Fibroblast of skin of right biceps (primary cell): ENCODE results near the gene ZNF141.
"Not testable (repeated sequence)": the region's sequence is repeated elsewhere in the genome, so short reads cannot be mapped to it uniquely, and the experiment has no call there.

Experiments used
- DNase-seq: peaks from one replicate; pipeline ENCODE4 v3.0.0-alpha.2; 2013

The ZNF141 gene

GRCh38 chr4:337143-337931 is at the start of gene ZNF141:
TSS of gene ZNF141 (plus strand) at chr4:337814. CDS start at chr4:337984, 170 bp downstream.
- DNase-seq = peak; percentile 98

- DNase-seq = peak; percentile 2
Observed at GRCh38 chr4:288891-289290, 48.7 kb upstream of the ZNF141 start.

DNA sequence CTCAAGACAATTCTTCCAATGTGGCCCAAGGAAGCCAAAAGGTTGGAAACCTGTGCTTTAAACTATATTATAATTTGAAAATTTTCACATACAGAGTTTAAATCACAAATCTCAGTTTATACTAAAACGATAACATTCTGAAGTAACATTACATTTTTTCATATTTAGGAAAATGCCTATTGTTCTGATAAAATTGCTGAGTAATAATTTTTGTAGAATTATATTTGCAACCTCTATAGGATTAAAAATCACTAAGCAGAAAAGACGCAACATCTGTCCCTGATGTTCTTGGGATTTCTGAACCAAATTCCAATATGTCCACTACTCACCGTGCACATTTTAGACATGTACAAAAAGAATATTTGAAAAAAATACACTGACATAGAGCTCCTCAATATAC is 42.9 kb upstream of the ZNF141 start:
- no peak for DNase-seq

- DNase-seq = no peak
Observed at GRCh38 chr4:302381-302780, 35.2 kb upstream of the ZNF141 start.

DNA sequence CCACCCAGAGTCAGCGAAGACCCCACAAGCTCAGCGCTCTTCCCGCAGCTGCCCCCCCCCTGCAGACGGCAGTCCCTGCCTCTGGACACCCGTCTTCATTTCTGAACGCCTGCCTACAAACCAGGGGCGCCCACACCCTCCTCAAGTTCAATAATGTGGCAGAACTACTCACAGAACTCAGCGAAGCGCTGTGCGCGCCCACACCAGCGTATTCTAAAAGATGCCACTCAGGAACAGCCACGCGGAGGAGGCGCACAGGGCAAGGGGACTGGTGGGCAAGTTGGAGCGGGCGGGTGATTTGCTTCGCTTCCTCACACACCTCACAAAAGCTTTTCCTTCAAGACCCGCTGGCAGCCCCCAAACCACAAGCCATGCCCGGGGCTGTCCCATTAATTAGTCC is 33.1 kb upstream of the ZNF141 start:
- not testable (repeated sequence) for DNase-seq

GRCh38 chr4:304969-305680 is 32.5 kb upstream of the ZNF141 start, which contains the start of gene ZNF732:
TSS of gene ZNF732 (minus strand) at chr4:305474. CDS start at chr4:305310, 164 bp downstream.
- DNase-seq = peak; percentile 81

GRCh38 chr4:306551-306961 is 31.1 kb upstream of the ZNF141 start:
- no peak for DNase-seq

DNA sequence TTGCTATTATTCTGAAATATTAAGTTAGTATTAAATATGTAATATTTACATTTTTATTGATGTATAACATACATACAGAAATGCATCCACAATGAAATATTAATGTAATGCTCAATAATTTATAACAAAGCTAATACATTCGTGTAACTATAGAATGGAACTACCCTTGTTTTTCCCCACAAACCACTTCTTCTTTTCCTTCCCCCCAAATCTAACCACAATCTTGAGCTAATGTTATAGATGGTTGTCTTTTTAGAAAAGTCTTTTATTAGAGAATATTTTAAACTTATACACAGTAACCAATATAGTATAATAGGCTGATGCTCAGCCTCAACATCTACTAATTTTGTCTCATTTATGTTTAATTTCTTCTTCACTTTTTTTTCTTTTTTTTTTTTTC is 27.8 kb upstream of the ZNF141 start:
- DNase-seq = no peak

DNA sequence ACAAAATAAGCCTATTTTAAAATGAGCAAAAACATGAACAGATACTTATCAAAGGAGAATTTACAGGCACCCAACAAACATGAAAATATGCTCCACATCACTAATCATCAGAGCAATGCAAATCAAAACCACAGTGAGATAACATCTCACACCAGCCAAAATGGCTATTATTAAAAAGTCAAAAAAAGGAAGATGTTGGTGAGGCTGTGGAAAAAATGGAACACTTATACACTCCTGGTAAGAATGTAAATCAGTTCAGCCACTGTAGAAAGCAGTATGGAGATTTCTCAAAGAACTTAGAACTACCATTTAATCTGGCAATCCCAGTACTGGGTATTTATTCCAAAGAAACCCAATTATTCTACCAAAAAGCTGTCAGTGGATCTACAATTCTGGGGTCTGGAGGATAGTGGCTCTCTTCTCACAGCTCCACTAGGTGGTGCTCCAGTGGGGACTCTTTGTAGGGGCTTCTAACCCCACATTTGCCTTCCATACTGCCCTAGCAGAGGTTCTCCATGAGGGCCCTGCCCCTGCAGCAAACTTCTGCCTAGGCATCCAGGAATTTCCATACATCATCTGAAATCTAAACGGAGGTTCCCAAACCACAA is 23.2 kb upstream of the ZNF141 start:
- DNase-seq = no peak

- DNase-seq = no peak
Observed at GRCh38 chr4:328729-329128, 8.9 kb upstream of the ZNF141 start.

DNA sequence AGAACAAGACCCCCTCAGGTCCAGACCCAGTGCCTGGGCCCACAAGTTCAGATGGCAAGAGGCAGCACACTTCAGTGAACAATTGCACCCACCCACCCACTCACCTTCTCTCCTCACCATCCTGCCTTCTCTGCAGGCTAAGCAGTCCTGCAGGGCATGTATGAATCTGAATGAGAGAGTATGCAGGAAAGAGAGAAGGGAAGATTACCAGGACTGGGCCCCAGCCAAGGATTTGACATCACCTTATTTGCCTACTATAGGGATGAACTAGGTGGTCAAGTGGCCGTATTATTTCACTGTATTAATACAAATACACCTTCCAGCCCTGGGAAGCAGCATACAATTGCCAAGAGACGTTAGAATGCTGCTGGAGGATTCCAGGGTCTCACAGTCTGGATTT is 2.1 kb upstream of the ZNF141 start:
- no peak for DNase-seq

GRCh38 chr4:336099-336892 is 1.3 kb upstream of the ZNF141 start:
- DNase-seq = peak; percentile 3

DNA sequence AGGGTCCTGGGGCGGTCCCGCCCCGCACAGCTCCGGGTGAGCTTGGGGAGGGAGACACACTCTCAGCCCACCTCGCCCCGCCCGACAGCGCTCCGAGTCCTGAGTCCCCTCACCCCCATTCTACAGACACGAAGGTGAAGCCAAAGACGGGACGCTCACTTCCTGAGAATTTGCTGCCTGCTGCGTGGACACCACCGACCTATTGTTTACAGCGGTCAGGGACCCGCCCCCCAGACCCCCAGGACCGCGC is 796 bp upstream of the ZNF141 start:
- no peak for DNase-seq

- peak; percentile 24 for DNase-seq
Observed at GRCh38 chr4:337932-338758, 531 bp downstream of the ZNF141 start.

DNA sequence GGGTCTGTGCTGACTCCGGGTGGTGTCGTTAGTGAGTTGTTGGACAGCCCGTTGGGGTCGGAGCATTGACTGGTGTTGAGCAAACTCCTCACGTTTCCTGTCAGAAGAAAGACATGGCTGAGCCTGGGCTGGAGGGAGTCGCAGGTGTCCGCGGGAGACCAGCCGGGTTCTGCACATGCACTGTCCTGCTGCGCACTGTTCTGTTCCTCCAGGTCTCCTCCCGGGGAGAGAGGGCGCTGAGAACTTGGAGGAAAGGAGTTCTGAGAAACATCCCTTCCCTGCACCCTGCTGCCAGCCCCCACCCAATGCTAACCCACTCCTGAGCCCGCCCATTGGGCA is 1.1 kb downstream of the ZNF141 start:
- DNase-seq = peak; percentile 8

GRCh38 chr4:340011-340410 is 2.4 kb downstream of the ZNF141 start:
- no peak for DNase-seq

DNA sequence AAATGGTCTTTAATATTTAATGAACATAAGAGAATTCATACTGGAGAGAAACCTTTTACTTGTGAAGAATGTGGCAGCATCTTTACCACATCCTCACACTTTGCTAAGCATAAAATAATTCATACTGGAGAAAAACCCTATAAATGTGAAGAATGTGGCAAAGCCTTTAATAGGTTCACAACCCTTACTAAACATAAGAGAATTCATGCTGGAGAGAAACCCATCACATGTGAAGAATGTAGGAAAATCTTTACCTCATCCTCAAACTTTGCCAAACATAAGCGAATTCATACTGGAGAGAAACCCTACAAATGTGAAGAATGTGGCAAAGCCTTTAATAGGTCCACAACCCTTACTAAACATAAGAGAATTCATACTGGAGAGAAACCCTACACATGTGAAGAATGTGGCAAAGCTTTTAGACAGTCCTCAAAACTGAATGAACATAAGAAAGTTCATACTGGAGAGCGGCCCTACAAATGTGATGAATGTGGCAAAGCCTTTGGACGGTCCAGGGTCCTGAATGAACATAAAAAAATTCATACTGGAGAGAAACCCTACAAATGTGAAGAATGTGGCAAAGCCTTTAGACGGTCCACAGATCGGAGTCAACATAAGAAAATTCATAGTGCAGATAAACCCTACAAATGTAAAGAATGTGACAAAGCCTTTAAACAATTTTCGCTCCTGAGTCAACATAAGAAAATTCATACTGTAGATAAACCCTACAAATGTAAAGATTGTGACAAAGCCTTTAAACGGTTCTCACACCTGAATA is 35.6 kb downstream of the ZNF141 start:
- DNase-seq = no peak

GRCh38 chr4:374298-375160 is 36.9 kb downstream of the ZNF141 start:
- DNase-seq = no peak

DNA sequence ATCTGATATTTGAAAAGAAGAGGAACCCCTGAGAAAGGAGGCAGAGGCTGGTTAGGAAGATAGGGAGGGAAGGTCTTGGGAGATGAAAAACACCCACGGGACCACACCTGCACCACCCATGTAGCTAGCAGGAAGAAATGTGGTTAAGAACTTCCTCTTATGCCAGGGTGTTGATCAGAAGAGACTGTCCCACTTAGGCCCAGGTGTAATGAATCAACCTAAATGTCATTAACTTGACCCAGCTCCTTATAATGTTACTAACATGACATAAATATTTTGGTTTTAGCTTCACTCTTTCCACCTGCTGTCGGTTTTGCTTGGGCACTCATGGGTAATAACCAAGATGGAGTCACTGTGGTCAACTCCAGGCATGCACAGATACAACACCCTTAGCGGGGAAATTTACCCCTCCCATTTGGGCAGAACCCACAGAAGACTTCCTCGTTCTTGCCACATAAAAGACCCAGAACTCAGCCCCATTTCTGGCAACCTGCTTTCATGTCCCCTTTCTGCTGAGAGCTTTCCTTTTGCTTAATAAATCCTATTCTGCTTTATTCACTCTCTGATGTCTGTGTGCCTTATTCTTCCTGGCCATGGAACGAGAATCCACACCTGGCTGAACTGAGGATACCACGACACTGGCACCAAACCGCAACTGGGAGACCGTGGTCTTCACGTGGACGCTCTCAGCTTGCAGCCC is 46.8 kb downstream of the ZNF141 start:
- no peak for DNase-seq
